ENCODE measurements around the gene UBQLN3. TPM values are rescaled to one million over a fixed set of nuclear protein-coding genes. Genes with fewer than 3 reads are reported as not detected.

UBQLN3 gene
- not detected in 2 replicates for total RNA-seq (2014; rRNA removed; shearing (Covaris generic))
- polyA plus RNA-seq (2015; cell fraction: cytosol; rRNA removed): not detected in 2 replicates
- polyA plus RNA-seq (2015; cell fraction: nucleus; rRNA removed): not detected in 2 replicates

DNA sequence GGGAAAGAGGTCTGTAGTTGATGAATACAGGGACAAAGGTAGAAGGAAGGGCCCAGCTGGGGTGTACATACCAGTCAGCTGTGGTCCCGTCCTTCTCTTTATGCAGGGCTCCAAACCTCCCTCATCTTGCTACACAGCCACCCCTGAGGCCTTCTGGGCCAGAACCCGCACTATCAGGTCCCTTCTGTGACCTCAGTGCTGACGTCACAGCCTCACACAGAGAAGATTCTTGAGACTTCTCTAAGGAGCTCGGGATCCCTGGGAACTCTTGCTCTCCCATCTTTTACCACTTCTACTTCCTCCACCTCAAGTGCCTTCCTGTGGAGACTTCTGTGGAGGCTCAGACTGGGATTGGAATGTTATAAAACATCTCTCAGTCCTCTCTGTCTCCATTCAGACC lies at the start of gene UBQLN3:
Gene UBQLN3 (minus strand): TSS at position 155 of the 400 bp plus-strand sequence. CDS start 399 bp downstream, outside the sequence.
- no peak for DNase-seq (ENCODE audit: low read depth, low spot score)
- in situ Hi-C loops (cut with HindIII; ENCODE audit: low pct_unique_long_range_greater_than_20kb, low sequenced_read_pairs): no loop called here

DNA sequence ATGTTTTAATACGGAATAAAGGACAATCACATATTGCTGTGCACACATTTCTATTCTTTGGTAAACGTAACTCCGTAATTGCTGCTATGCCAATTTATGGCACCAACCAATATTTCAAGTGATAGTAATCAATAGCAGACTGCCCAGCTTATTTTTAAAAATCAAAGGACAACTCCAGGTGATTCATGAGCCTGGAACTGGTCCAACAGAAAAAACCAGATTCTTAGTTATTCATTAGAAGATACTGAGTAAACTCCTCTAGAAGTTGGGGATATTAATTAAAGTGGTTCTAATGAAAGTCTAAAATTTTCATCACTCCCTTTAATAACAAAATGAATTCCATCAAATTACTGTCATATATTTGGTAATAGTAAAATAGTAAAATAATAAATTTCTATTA lies 48.0 kb upstream of the UBQLN3 start:
- DNase-seq (ENCODE audit: low read depth, low spot score): no peak
- in situ Hi-C loops (cut with HindIII; ENCODE audit: low pct_unique_long_range_greater_than_20kb, low sequenced_read_pairs): no loop called here

DNA sequence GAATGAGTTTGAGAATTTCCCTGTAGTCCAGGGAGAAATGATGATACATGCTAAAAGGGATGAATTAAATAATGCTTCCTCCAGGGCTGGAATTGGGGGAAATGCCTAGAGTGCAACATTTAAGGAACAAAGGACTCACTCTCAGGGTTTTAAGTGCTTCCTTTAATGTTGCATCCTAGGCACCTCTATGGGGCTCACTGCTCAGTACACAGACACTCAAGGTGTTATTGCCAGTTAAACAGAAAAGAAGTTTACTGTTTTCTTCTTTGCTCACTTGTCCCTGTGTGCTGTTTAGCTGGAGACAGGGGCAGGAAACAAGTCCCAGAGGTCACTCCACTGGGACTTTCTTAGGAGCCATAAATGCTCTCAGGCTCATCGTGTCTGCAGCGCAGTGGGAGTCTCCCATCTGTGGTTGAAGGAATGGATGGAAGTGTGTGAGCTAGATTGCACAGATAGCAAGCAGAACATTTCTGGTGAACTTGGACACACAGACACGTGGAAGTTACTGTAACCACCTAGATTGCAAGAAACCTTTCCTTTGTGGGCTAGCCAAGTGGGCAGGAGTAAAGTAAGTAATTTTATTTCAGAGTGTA lies 46.9 kb upstream of the UBQLN3 start:
- no peak for DNase-seq (ENCODE audit: low read depth, low spot score)
- in situ Hi-C loops (cut with HindIII; ENCODE audit: low pct_unique_long_range_greater_than_20kb, low sequenced_read_pairs): no loop called here

DNA sequence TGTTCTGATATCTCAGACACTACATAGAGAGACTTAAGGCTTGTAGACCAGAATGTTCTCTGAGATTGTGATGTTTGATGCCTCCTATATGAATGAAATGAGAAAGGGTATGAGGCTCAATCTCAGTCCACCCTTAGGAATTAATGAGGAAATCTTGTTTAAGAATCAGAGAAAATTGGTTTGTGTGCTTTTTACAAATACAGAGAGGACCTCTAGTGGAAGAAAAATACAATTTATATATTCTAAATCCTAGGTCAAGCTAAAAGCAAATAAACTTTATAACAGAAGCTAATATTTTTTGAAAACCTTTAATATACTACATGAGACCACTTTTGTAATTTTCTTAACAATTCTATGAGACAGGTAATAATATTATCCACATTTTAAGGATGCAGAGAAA lies 43.6 kb upstream of the UBQLN3 start:
- peak; percentile 26 for DNase-seq (ENCODE audit: low read depth, low spot score)
- in situ Hi-C loops (cut with HindIII; ENCODE audit: low pct_unique_long_range_greater_than_20kb, low sequenced_read_pairs): no loop called here

DNA sequence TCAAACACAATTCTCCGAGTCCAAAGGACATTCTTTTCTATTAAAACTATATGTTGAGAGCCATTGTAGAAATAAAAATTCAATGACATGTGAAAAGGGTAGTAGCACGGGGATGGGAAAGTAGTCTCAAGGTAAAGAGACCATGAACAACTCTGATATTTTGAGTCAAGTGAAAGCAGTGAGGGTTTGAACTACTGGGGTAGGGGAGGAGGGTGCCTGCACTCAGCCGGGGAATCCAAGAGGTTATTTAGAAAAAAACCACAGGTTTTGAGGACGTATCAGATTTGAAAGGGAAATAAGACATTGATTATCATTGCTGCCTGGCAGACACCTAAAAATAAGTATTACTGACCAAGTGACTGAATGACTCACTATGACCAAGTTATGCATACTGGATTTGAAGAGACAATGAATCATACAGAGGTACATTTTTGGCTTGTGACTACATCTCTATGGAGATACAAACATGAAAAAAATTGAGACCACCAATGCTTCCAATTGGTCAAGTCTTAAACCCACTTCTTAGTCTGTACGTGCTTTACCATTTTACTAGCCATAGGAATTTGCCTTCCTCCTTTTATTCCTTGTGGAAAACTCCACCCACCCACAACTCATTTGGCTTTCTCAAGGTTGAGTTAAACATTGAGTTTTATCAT lies 40.8 kb upstream of the UBQLN3 start:
- in situ Hi-C loops (cut with HindIII; ENCODE audit: low pct_unique_long_range_greater_than_20kb, low sequenced_read_pairs): no loop called here

DNA sequence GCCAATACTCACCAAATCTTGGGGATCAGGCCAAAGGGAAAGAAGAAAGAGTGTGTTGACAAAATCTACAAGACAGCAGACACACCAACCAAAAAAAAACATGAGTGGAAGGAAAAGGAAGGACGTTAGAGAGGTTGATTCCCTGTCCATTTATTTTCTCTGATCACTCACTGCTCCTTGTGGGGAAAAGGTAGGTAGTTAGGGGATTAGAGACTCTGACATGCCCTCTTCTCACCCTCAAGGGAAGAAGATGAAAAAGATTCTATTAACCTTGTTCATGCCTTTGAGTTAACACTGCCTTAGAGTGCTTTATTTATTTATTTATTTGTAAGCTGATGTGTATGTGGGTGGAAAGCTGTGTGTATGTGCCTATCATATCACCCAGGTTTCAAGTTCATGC lies 38.7 kb upstream of the UBQLN3 start, which contains the start of gene OR52H1:
Gene OR52H1 (minus strand): TSS at position 101 of the 400 bp plus-strand sequence. CDS start 3,035 bp downstream, outside the sequence.
- DNase-seq (ENCODE audit: low read depth, low spot score): no peak
- in situ Hi-C loops (cut with HindIII; ENCODE audit: low pct_unique_long_range_greater_than_20kb, low sequenced_read_pairs): no loop called here

More for the DNA sequence above, 40.8 kb upstream of the UBQLN3 start:
- DNase-seq (ENCODE audit: low read depth, low spot score): no peak

DNA sequence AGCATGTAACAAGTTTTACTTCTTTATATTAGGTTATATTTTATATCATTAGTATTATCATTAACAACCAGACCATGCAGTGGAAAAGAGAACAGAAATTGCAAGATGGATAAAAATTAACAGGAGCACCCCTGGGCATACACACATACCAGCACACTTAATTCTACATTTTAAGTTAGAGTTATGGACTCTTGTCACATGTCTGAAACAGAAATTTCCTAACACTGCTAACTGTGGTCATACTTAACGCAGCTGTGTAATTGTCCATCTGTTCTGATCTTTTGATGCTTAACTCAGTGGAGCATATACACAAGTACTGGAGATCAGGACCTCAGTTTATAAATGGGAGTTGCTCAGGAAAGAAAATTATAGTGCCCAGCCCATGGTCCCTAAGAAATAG lies 38.2 kb upstream of the UBQLN3 start:
- in situ Hi-C loops (cut with HindIII; ENCODE audit: low pct_unique_long_range_greater_than_20kb, low sequenced_read_pairs): no loop called here

DNA sequence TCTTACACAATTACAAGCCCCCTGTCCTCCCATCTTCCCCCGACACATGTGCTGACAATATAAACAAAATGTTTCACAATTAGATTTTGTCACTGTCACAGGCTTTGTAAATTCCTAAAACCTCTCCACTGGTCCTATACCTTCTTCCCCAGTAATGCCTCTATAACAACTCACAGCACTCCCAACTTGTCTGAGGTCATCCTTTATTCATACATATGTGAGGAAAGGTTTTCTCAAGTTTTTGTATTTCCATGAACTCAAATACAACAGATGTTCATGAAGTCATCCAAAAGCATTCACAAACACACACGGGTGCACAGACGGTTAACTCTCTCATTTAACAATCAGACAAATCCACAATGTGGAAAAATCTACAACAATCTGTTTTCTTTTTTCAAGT lies 36.7 kb upstream of the UBQLN3 start:
- no peak for DNase-seq (ENCODE audit: low read depth, low spot score)
- in situ Hi-C loops (cut with HindIII; ENCODE audit: low pct_unique_long_range_greater_than_20kb, low sequenced_read_pairs): no loop called here

More for the DNA sequence above, 38.2 kb upstream of the UBQLN3 start:
- DNase-seq (ENCODE audit: low read depth, low spot score): no peak

DNA sequence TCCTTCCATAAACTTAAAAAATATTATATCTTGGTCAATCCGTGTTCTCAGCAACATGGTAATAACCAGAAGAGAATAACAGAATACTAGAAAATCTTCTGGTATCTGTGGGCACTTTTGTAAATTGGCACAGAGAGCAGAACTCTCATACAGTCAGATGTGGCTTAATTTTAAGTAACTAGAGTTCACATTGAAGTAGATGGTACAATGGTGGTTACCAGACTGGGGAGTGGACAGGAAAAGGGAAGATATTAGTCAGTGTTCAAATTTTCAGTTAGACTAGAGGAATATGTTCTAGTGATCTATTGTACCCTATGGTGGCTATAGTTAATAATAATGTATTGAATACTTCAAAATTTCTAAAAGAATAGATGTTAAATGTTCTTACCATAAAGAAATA lies 31.7 kb upstream of the UBQLN3 start:
- in situ Hi-C loops (cut with HindIII; ENCODE audit: low pct_unique_long_range_greater_than_20kb, low sequenced_read_pairs): no loop called here

DNA sequence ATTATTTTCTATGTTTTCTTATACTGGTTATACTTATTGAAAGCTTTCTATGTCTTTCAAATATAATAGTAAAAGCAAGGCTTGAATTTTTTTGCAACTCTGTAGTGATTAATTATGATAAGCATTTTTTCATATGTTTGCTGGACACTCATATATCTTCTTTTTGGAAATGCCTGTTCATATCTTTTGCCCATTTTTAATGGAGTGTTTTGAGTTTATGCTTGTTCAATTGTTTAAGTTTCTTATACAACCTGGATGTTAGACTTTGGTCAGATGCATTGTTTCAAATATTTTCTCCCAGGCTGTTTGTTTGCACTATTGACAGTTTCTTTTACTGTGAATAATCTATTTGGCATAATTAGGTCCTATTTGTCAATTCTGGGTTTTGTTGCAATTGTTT lies 26.7 kb upstream of the UBQLN3 start:
- in situ Hi-C loops (cut with HindIII; ENCODE audit: low pct_unique_long_range_greater_than_20kb, low sequenced_read_pairs): no loop called here
- no peak for DNase-seq (ENCODE audit: low read depth, low spot score)

More for the DNA sequence above, 31.7 kb upstream of the UBQLN3 start:
- no peak for DNase-seq (ENCODE audit: low read depth, low spot score)

DNA sequence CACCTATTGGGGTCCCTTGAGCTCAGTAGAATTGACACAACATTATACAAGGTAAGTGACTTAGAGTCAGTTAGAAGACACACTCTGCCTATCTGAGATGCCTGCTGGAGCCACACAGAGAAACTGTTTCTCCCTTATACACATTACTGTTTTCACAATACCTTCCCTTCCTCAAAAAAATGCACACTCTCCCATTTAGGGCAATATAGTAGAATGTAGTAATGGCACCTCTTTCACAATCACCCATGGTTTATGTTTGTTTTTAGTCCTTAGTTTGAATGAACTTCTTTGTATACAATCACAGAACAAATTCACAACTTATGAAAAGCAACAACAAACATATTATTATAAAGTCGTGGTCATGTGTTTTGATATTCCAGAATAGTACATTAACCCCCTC lies 24.3 kb upstream of the UBQLN3 start:
- in situ Hi-C loops (cut with HindIII; ENCODE audit: low pct_unique_long_range_greater_than_20kb, low sequenced_read_pairs): no loop called here
- DNase-seq (ENCODE audit: low read depth, low spot score): peak; percentile 81

DNA sequence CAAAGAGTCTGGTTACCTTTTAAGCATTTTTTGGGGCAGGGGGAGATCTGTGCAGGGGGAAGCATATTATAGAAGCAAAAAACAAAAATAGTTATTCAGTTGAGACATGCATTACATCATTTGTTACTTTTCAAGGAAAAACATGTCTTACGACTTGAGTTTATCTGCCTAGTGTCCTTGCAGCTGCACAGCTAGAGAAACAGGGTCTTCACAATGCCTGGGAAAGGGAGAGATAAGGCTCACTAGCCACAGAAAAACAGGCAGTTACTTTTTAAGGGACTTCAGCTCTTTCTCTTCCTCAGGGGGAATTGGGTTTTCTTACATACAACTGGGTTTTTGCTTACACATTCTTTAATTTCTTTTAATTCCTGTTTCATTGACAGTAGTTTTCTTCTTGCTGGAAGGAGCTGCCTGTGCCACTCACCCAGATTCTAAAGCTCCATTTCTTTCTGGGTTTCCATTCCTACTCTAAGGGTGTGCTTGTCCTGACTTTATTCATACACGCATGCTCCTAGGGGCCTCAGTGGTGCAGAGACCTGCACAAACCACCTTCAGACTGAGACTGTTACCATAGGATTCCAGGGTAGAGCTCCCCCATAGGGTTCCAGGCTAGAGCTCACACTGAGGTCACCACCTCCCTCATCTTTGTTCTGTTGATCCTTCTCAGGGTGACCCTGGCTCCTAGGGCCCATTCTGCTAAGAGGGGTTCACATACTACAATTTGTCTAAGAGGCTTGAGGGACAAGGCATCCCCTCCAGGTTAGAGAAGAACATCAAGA lies 21.5 kb upstream of the UBQLN3 start:
- no peak for DNase-seq (ENCODE audit: low read depth, low spot score)
- in situ Hi-C loops (cut with HindIII; ENCODE audit: low pct_unique_long_range_greater_than_20kb, low sequenced_read_pairs): no loop called here

DNA sequence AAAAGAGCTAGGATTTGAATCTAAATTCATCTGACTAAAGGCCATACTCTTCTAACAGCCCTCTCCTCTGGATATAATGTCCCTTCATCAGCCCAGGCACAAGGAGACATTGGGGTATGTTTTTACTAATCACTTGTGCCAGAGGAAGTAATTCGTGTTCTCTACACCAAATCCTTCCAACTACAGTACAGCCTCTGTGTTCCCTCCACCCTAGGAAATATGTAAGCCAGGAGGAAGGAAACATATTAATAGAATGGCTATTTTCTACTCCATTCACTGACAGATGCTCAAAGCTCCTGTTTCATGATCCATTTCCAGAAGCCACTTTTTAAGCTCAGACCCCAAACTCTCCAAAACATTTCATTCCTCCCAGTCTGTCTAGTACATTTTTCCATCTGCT lies 18.7 kb upstream of the UBQLN3 start:
- in situ Hi-C loops (cut with HindIII; ENCODE audit: low pct_unique_long_range_greater_than_20kb, low sequenced_read_pairs): no loop called here
- DNase-seq (ENCODE audit: low read depth, low spot score): no peak

DNA sequence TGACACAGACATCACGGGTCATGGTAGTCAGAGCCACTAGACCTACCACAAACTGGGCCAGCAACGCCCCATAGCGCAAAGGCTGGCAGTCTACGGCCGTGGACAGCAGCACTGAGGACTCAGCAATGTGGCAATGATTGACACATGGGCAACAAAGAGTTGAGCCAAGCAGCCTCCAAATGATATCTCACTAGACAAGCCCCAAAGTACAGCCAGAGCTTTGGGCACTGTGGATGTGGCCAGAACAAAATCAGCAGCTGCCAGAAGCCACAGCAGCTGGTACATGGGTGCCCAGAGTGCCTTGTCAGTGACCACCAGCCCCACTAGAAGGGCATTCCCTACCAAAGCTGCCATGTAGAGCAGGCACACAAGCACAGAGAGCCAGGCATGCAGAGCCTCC lies 18.0 kb upstream of the UBQLN3 start:
- no peak for DNase-seq (ENCODE audit: low read depth, low spot score)
- in situ Hi-C loops (cut with HindIII; ENCODE audit: low pct_unique_long_range_greater_than_20kb, low sequenced_read_pairs): no loop called here

DNA sequence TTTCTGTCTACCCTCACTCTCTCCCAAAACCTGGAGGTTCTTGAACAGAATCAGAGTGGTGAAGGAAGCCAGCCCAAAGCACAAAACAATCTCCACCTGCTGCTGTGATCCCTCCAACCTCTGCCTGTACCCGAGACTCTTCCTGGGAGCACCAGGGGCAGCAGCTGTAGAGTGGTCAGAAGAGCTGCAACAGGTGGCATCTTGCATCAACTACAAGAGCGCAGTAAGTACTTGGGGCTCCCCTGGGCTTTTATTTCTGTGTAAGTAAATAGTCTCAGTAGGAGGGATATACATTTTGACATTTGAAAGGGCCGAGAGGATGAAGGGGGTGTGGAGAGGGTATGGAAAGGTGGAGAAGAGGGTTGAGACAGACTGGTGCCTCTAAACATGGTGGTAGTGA lies 15.0 kb upstream of the UBQLN3 start:
- in situ Hi-C loops (cut with HindIII; ENCODE audit: low pct_unique_long_range_greater_than_20kb, low sequenced_read_pairs): no loop called here

DNA sequence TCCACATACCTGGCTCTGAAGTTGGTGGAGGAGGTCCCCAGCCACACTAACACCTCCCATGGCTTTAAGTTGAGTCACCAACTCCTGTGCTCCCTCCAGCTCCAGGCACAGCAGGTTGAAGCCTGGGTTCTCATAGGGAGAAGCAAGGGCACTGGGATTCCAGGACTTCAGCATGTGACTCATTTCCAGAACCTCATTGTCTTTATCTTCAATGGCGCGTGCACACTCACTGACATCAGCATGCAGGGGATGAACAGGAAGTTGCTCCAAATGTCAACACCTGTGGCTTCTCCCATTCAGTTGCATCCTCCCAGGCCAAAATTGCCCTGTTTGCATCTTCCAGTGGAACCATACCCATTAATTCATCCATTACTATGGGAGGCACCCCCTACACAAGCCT lies 12.6 kb upstream of the UBQLN3 start:
- DNase-seq (ENCODE audit: low read depth, low spot score): no peak

More for the DNA sequence above, 15.0 kb upstream of the UBQLN3 start:
- no peak for DNase-seq (ENCODE audit: low read depth, low spot score)

DNA sequence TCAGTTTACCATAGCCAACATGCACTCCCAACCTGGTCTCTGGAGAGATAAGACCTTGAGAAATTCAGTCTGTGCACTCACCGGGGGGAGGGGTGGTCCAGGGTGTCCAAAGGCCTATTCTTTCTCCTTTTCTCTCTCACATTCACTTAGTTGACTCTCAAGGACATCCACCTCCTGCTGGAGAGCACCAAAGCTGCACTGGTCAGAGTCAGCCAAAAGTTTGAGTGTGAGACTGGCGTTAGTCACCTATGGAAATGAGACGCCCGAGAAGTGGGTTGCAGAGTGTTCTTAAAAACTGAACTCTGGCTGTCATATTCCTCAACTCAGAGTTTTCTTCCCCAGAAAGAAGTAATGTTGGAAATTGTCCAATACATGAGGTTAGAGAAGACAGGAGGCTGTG lies 11.8 kb upstream of the UBQLN3 start:
- in situ Hi-C loops (cut with HindIII; ENCODE audit: low pct_unique_long_range_greater_than_20kb, low sequenced_read_pairs): no loop called here
- DNase-seq (ENCODE audit: low read depth, low spot score): peak; percentile 31

More for the DNA sequence above, 12.6 kb upstream of the UBQLN3 start:
- in situ Hi-C loops (cut with HindIII; ENCODE audit: low pct_unique_long_range_greater_than_20kb, low sequenced_read_pairs): no loop called here

DNA sequence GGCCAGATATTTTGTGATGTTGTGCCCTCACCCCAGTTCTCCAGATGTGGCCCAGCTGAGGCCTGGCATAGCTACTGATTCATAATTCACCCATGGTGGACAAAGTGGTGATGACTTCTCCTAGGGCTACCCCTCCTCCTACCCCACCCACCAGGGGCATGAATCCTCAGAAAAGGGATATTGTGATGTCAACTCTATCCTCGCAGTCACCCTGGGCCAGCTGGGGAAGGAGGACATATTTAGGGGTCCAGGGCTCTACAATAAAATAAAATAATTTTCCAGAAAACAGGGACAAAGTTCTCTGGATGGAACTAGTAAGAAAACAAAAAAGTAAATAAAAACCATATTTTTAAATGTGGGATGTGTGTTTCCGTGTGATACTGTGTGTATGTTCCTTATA lies 6.8 kb upstream of the UBQLN3 start, which contains the start of gene UBQLNL:
Gene UBQLNL (minus strand): TSS at position 101 of the 400 bp plus-strand sequence. CDS start 258 bp downstream, outside the sequence.
- DNase-seq (ENCODE audit: low read depth, low spot score): no peak
- in situ Hi-C loops (cut with HindIII; ENCODE audit: low pct_unique_long_range_greater_than_20kb, low sequenced_read_pairs): no loop called here

Data from SK-MEL-5 (cell line).